Adrenal gland (tissue), 5 donors: ENCODE measurements around the gene CACNA1B.

Experiments used
- CTCF ChIP-seq, 6 experiments: fragments of 450-650 bp in 4 of 6; fragments of 200-600 bp in 2 of 6; sonication (generic) in 1 of 6; IDR thresholded peaks; 1 replicate in 5 of 6; 2 replicates in 1 of 6; pipeline versions ENCODE4 v1.5.1 to v1.8.0; 2016 to 2021; ENCODE audit warnings: antibody characterized with exemption in 6 of 6, mild to moderate bottlenecking in 2 of 6, moderate library complexity in 1 of 6
- POLR2A ChIP-seq, 2 donors: fragments of 450-650 bp; IDR thresholded peaks; one replicate each; pipeline ENCODE4 v1.6.1; 2017; ENCODE audit warnings: antibody characterized with exemption in 2 of 2, mild to moderate bottlenecking in 2 of 2, moderate library complexity in 1 of 2
- donor health status: DM: no; HTN: no; CAD: no.

- TF ChIP-seq POLR2A (IDR thresholded peaks at IDR 0.05), result no peak
- TF ChIP-seq CTCF (IDR thresholded peaks at IDR 0.05), result no peak
Observed at GRCh38 chr9:138020795-138021182, 143.2 kb downstream of the CACNA1B start.
